SHP77 treated with DMSO at 0.1 percent for 48 hours (cell line): ENCODE results near the gene EPN3.

Experiments used
- DNase-seq: peaks from one replicate; lab custom pipeline; 2025; lab: John Stamatoyannopoulos, UW

Gene EPN3

GRCh38 chr17:50570032-50570431, 37.5 kb downstream of the EPN3 start:
- DNase-seq, result no peak

- DNase-seq, result no peak
Observed at GRCh38 chr17:50570528-50570927, 38.0 kb downstream of the EPN3 start.

- no peak for DNase-seq
Observed at GRCh38 chr17:50571681-50572080, 39.1 kb downstream of the EPN3 start.

- no peak for DNase-seq
Observed at GRCh38 chr17:50572541-50572940, 40.0 kb downstream of the EPN3 start.

GRCh38 chr17:50573866-50574611, 41.5 kb downstream of the EPN3 start:
- no peak for DNase-seq

GRCh38 chr17:50575581-50576210, 43.2 kb downstream of the EPN3 start:
- no peak for DNase-seq

GRCh38 chr17:50576864-50577263, 44.3 kb downstream of the EPN3 start:
- DNase-seq, result no peak

- no peak for DNase-seq
Observed at GRCh38 chr17:50577451-50577954, 45.0 kb downstream of the EPN3 start.

- DNase-seq, result no peak
Observed at GRCh38 chr17:50578173-50578572, 45.6 kb downstream of the EPN3 start.

- no peak for DNase-seq
Observed at GRCh38 chr17:50579399-50579798, 46.9 kb downstream of the EPN3 start.

GRCh38 chr17:50580646-50581045, 48.1 kb downstream of the EPN3 start:
- DNase-seq, result no peak

GRCh38 chr17:50581316-50581715, 48.8 kb downstream of the EPN3 start:
- DNase-seq, result no peak

GRCh38 chr17:50582741-50583140, 50.2 kb downstream of the EPN3 start:
- DNase-seq, result no peak

- no peak for DNase-seq
Observed at GRCh38 chr17:50583641-50584040, 51.1 kb downstream of the EPN3 start.

GRCh38 chr17:50584116-50584515, 51.6 kb downstream of the EPN3 start:
- DNase-seq, result no peak

- no peak for DNase-seq
Observed at GRCh38 chr17:50584749-50585148, 52.2 kb downstream of the EPN3 start.

GRCh38 chr17:50585346-50585745, 52.8 kb downstream of the EPN3 start:
- no peak for DNase-seq

GRCh38 chr17:50585891-50586290, 53.4 kb downstream of the EPN3 start:
- no peak for DNase-seq

- no peak for DNase-seq
Observed at GRCh38 chr17:50586421-50587247, 54.1 kb downstream of the EPN3 start.

GRCh38 chr17:50587571-50587970, 55.0 kb downstream of the EPN3 start:
- no peak for DNase-seq

- no peak for DNase-seq
Observed at GRCh38 chr17:50588391-50589049, 56.0 kb downstream of the EPN3 start.

GRCh38 chr17:50589095-50589705, 56.7 kb downstream of the EPN3 start:
- no peak for DNase-seq
